ENCODE data around the gene TUBB4B.

TUBB4B gene

DNA sequence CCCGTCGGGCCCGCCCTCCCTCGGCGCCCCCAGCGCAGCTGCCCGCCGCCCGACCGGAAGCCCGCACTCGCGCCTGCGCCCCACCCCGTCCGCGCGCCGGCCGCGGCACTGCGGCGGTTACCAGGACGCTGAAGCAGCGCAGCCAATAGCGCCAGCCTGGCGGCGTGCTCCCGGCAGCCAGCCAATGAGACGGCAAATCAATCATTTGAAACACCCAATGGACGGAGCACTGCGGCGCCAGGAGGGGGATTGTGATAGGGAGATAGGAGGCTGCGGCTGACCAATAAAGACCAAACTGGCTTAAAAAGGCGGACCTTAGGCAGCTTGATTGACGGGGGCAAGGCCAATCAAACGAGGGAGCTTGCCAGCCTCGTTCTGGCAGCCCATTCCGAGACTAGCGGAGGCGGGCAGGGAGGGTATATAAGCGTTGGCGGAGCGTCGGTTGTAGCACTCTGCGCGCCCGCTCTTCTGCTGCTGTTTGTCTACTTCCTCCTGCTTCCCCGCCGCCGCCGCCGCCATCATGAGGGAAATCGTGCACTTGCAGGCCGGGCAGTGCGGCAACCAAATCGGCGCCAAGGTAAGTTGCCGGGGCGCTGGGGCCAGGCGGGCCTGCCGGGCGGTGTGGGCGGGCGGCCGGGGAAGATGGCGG is at the start of gene TUBB4B:
Gene TUBB4B, plus strand, starts transcription at position 447 of the 649 bp plus-strand sequence. Its CDS starts 74 bp downstream, at position 521.
- peak; percentile 100 for DNase-seq

DNA sequence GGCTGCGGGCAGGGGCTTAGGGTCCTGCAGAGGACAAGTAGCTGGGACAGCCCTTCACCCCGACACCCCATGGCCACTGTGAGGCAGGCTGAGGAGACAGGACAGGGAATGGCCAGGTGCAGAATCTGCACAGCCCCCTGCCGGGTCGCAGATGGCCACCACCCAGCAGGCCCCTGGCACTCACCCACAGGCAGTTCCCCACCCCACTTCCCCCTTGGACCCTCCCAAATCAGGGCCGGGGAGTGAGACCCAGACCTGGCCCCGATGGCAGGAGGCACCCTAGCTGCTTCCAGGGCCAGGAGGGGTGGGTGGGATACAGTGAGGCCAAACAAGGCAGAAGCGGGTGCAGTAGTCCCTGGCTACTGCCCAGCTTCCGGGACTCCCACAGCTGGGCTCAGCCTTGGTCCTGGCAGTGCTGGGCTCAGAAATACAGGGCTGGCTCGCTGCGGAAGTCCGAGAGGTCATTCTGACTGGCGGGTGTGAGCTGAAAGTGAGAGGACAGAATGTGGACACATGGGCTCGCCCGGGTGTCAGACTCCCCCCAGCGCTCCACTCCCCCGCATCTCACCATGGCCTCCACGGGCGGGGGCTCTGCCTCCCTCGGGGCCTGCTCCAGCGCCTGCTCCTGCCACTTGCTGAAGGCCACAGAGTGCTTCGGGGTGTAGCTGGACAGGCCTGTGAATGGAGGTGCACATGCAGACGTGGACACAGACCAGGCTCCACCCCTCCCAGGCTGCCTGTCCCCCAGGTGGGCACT is 49.2 kb upstream of the TUBB4B start:
- no peak for DNase-seq

DNA sequence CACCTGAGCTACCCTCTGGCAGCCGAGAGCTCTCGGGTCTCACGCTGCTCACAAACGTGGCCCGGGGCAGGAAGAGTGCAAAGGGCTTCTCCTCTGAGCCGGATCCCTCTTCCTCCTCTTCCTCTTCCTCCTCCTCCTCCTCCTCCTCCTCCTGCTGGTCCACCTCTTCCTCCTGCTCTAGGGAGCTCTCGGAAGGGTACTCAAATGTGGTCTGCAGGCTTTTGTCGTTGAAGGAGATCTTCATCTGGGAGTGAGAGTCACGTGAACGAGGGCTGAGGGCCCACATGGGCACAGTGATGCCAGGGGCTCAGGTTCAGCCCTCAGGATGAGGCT is 48.7 kb upstream of the TUBB4B start:
- no peak for DNase-seq

DNA sequence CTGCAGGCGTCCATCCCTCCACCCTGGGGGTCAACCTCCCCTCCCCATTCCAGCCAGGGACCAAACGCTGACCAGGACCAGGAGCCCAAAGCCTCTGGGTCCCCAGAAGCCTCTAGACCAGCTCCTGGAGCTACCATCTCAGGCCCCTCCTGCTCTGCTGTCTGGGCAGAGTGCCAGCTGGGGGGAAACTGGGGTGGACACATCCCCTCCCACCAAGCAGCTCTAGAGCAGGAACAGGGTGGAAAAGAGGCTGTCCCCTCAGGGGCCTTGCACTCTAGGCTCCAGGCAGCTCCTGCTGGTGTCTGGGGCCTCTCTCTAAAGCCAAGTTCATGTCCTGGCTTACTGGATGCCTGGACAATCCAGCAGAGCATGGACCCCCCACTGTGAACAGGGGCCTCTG is 48.2 kb upstream of the TUBB4B start:
- DNase-seq: no peak

DNA sequence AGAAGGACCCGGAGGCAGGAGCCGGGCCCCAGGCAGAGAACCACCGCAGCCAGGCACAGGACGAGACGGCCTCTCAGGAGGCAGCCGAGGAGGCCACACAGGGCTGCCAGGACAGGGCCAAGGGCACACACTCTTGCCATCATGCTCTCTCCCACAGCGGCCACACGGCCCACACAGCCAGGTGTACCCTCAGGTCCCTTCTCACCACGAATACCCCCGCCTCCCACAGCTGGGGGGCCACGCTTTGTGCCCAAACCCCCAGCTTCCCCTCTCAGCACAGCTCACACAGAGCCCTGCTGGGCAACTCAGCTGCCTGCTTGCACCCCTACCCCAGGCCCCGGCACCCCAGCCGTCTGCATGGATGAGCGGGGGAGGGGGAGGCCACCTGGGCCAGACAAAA is 47.3 kb upstream of the TUBB4B start:
- DNase-seq: no peak

DNA sequence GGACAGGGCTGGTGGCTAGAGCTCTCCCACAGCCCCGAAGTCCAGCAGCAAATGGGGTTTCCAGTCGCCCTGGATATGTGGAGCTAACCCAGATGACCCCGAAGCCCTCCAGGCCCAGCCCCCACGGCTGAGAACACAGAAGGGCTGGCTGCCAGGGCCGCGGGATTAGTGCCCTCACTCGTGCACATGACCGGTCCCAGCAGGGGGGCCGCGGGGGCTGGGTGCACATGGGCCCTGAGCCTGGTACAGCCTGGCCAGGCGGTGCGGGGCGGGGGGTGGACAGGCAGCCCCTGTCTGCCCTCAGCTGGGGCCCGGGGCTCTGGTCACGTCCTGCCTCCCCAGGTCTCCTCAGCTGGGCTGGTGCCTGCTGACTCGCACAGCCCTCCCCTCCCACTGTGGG is 46.7 kb upstream of the TUBB4B start:
- DNase-seq: no peak

DNA sequence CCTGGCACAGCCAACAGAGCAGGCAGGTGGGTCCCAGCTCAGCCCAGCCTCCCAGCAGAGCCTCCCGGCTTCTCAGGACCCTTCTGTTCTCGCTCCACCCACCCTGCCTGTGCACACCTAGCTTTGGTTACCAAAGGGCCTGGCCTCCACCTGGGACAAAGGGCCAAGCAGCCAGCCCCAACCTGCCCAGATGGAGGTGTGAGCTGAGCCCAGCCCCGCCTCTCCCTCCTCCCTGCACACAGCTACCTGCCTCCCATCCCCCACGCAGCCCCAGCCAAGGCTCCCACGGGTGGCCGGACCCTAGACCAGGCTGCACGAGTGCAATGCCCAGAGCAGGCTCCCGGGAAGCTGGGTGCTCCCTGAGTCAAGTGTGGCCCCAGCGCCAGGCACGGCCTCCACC is 46.2 kb upstream of the TUBB4B start:
- DNase-seq: no peak

DNA sequence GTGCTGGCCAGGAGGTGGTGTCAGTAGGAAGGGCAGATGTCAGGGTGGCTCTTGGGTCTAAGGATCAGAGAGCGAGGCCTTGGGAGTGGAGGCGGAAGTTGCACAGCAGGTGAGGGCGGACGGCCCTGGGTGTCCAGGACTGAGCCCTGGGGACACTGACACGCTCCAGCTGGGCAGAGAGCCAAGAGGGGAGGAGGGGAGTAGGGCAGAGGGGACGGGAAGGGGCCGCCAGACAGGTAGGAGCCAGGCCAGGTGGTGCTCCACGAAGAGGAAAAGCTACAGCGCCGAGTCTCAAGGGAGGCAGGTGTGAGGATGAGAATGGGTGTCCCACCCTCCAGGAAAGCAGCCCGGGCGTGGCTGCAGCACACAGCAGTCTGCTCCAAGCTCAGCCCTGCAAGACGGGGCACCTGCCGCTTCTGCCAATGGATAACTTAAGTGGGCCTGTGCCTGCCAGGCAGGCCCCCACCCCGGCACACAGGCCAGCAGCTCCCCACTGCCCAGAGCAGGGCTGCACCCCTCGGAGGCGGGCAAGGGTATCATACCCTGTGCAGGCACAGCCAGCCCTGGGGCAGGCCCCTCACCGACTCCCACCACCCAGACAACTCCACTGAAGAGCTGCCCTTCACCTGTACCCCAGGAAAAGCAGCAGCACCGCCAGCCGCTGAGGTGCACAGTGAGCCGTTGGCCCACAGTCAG is 45.4 kb upstream of the TUBB4B start:
- DNase-seq: no peak

DNA sequence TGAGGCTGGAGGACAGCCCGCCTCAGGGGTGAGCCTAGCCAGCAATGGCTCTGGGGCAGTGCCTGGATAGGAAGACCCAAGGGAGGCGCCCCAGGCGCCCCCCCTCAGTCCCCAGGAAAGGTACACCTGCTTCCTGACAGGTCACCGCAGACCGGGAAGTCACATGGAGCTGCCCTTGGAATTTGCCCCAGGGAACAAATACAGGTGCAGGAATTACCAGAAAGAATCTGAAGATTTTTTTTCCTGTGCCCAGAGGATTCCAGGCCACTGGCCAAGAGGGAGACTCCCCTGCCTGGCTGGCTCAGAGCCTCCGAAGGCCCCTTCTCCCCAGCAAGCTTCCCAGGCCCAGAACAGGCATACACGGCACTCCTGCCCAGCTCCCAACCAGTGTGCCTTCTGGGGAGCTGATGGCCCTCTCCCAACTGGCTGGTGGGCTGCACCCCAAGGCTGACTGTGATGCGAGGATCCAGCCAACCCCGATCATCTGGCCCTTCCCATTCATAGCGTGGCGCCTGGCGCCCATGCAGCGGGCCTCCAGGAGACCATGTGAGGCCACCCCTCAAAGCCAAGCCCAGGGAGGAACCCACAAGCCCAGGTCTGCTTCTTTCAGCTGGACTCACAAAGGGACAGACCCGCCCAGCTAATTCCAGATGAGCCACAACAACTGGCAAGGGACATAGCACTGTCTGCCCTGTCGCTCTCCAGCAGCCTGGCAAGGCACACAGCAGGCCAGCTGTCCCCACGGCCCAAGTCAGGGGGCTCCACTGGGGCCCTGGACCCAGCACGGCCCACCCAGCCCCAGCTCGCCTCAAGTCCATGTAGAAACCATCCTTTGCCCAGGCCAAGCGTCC is 42.8 kb upstream of the TUBB4B start:
- DNase-seq: no peak

DNA sequence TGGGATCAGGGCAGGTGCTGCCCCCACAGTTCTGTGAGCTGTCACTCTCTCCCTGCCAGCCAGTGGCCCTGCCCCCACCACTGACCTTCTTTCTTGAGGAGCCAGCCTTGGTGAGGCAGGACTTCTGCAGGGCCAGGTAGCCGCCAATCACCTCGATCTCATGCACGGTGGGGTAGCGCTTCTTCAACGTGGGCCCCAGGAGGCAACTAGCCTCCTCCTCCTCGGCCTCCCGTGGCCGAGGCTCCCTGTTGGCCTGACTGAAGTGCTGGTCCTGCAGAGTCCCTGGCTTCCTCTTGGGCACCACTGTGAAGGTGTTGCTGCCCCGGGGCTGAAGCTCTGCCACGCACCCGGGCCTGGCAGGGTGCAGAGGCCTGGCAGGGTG is 42.2 kb upstream of the TUBB4B start:
- DNase-seq: no peak

DNA sequence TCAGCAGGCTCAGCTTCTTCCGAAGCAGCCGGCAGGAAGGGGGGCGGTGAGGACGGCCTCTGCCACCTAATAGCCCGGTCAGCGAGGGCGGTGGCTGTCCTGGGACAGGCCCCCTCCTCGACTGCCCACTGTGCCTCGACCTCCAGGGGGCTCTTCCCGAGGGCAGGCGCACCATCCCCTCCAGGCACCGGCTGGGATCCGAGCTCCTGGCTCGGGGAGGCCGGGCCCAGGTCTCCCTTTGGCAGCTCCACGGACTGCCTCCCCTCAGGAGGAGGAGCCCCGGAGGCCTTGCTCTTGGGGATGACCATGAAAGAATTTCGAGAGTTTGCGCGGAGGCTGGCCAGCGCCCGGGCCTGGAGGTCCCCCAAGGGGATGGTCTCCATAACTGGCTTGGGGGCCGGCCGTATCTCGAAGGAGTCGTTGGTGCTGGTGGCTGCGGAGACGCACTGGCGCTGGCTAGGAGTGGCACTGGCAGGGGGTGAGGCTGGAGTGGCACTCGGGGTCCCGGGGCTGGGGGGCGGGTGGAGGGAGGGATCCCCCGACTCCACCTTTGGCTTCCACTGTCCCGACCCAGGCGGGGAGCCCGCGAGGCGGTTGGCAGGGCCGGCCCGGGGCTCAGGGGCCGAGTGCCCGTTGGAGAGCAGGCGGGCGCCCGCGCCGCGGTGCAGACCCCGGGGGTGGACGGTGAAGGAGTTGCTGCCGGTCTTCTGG is 41.5 kb upstream of the TUBB4B start:
- no peak for DNase-seq

DNA sequence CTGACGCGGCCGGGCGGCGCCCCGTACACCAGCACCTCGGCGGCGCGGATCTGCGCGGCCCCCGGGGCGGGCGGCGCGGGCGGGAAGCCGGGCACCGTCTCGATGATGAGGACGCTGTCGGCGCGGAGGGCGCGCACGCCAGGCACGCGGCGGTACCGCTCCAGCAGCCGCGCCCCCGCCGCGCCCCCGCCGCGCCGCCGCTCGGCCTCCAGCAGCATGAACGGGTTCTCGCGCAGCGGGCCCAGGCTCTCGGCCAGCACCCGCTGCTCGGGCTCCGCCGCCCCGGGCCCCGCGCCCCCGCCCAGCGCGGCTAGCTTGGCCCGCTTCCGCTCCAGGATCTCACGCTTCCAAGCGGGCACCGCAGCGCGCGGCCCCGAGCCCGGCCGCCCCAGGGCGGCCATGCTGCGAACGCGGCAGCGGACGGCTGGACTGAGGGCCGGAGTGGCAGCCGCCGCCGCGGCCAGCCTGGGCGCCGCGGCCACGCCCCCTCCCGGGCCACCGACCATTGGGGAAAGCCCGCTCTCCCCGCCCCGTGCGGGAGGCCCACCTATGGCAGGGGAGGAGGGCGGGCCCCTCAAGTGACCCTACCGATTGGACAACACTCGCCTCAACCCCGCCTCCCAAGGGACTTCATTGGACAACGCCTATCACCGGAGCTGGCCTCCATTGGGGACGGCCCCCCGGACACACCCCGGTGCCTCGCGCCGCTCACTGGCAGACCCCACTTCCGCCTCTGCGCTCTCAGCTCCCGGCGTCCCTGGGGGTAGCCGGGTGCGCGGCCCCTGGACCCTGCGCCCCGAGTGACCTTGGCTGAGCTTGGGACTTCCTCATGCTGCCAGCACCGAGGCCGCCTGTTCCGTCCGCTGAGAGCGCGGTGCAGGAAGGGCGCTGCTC is 40.5 kb upstream of the TUBB4B start, which contains the start of gene TPRN:
Gene TPRN, minus strand, starts transcription at position 431 of the 894 bp plus-strand sequence. Its CDS starts 30 bp downstream, at position 401.
- DNase-seq: peak; percentile 99

DNA sequence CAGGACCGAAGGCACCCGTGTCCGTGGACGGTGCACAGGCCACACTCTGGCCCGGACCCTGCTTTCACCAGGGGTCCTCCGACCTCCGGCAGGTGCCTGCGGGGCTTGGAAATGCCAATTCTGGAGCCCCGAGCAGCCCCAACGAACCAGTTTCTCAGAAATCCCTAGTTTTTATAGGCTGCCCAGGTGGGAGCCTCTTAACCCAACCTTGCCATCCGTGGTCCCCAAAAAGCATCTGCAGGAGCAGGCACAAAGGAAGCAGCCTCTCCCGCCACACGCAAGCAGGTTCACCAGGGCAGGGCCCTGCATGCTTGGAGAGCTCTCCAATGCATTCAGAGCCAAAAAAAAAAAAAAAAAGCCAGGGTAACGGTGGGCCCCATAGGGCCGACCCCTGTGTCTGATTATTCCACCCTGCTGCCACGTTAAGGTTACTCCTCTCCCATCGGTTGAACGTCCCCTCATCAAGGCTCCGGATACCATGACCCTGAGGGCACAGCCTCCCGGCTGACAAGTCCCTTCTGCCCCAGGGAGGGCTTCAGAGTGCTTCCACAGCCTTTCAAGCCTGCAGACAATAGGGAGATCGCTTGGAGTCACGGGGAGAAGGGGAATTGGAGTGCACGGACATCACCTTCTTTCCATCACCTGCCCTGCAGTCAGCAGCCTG is 39.8 kb upstream of the TUBB4B start:
- DNase-seq: no peak

DNA sequence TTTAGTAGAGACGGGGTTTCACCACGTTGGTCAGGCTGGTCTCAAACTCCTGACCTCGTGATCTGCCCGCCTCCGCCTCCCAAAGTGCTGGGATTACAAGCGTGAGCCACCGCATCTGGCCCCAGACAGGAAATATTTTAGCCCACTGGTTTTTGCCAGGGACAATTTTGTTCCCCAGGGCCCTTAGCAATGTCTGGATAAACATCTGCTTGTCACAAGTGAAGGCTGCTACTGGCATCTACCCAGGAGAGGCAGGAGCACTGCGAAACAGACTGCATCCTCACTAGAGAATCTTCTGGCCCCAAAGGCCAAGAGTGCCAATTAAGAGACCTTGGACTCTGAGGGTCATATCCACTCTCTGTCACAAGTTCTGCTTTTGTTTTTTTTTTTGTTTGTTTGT is 38.1 kb upstream of the TUBB4B start:
- DNase-seq: no peak

DNA sequence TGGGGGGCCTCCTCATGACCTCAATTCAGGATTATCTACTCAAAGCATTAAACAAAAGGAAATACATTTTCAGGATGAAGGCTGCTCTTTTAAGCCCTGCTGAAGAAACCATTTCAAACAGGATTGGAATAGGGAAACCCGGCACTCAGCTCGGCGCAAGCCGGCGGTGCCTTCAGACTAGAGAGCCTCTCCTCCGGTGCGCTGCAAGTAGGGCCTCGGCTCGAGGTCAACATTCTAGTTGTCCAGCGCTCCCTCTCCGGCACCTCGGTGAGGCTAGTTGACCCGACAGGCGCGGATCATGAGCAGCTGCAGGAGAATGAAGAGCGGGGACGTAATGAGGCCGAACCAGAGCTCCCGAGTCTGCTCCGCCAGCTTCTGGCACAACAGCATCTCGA is 36.4 kb upstream of the TUBB4B start:
- DNase-seq: no peak

DNA sequence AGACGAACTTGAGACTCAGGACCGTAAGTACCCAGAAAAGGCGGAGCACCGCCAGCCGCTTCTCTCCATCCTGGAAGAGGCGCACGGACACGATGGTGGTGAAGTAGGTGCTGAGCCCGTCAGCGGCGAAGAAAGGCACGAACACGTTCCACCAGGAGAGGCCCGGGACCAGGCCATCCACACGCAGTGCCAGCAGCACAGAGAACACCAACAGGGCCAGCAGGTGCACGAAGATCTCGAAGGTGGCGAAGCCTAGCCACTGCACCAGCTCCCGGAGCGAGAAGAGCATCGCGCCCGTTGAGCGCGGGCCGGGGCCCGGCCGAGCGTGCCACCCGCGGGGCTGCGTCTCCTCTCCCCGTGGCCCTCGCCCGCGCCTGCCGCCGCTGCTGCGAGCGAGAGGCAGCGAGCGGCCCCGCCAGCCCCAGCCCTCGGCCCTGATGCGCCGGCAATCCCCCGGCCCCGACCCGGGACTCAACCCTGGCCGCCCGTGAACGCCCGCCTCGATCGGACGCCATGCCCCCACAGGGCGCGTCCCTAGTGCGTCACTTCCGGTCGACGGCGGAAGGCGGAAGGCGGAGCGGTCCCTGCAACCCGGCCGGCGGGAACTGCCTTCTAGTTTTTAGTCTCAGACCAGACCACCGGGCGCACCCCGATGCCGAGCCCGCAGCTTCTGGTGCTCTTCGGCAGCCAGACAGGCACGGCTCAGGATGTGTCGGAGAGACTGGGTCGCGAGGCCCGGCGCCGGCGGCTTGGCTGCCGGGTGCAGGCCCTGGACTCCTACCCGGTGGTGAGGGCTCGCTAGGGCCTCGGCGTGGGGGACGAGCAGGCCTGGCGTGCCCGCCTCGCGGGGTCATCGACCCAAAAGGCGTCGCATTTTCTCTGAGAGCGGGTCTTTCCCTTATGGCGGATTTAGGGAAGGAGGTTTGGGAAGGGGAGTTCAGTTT is 35.7 kb upstream of the TUBB4B start, which contains the start of the genes NDOR1 and TMEM203:
Gene NDOR1, plus strand, starts transcription at position 575 of the 944 bp plus-strand sequence. Its CDS starts 78 bp downstream, at position 653.
Gene TMEM203, minus strand, starts transcription at position 523 of the 944 bp plus-strand sequence. Its CDS starts 234 bp downstream, at position 289.
- DNase-seq: peak; percentile 96

DNA sequence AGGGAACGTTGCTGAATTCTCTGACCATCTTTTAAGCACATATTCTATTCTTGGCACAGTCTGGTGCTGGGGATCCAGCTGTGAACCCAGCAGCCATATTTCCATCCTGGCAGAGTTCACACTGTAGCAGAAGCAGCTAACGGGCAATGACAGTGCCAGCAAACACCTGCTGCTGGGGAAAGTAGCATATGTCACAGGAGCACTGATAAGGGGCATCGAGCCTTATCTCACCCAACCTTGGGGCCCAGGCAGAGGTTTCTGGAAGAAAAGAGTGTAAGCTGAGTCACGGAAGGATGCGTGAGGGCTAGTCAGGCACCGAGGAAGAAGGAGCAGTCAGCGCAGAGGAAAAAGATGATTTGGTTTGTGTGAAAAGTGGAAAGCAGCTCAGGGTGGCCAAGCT is 34.5 kb upstream of the TUBB4B start:
- no peak for DNase-seq

DNA sequence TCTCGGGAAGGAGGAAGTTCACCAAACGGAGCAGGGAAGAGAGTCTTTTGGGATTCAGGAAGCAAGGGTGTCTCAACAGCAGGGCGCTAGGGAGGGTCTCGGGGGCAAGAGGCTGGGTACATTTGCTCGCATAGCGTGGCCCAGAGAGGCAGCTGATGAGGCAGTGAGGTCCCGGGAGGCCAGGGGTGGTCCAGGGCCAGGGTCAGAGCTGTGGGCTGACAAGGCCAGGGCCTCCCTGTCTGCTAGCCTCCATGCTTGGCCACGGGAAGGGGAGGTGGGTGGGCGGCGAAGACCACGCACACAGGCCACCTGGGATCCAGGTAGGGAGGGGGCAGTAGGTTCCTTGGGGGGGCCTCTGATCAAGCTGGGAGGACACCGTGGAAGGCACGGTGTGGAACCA is 29.6 kb upstream of the TUBB4B start:
- no peak for DNase-seq

DNA sequence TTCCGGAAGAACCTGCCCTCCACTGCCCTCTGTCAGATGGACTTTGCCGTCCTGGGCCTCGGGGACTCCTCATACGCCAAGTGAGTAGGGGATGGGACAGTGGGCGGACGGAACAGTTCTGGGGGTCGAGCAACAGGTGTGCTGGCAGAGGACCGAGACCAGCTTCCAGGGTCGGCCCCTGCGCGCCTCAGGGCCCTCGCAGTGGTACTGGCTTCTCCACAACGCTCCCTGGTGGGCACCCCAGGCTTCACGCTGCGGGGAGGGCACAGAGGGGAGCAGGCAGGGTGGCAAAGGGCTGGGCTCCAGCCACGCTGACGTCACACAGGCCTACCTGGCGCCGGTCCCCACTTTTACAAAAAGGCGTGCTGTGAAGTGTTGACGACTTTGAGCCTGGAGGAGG is 28.6 kb upstream of the TUBB4B start:
- DNase-seq: no peak
